HG02885 (cell line): Measurements from ENCODE around the gene YARS1.
A peak's percentile ranks its signal among the peaks of the same experiment; 100 is the strongest.

Experiments used
- ATAC-seq: cut with Tn5 transposase; IDR thresholded peaks from one replicate; pipeline ENCODE4 v1.9.1; 2021; ENCODE audit warnings: mild to moderate bottlenecking; ENCODE audit not compliant: unreplicated experiment, poor library complexity

YARS1 gene

DNA sequence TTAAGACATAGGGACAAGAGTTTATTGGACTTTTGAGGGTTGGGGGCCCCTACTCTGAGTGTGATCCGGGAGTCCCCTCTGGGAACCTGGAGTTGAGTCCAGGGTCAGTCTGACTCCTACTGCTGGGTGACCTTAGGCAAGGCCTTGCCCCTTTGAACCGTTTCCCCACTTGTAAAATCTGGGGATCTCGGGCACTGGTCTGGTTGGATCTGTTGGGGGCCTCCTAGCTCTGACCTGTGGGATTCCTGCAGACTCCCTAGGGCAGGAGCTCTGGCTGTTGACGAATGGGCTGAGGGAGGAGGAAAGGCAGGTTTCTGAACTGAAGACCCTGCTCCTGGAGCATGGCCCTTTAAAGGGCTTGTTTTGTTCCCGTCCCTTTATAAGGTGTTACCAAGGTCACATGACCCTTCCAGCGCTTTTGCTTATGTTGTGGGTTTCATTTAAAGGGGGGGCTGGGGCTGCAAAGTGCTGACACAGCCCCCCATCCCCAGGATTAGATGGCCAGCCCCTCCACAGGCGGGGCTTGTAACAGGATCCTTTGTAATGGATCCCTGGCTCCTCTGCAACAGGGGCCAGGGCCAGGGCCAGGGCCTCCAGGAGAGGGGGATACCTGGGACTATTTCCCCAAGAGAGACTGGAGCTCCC lies 50.7 kb downstream of the YARS1 start:
- no peak for ATAC-seq

DNA sequence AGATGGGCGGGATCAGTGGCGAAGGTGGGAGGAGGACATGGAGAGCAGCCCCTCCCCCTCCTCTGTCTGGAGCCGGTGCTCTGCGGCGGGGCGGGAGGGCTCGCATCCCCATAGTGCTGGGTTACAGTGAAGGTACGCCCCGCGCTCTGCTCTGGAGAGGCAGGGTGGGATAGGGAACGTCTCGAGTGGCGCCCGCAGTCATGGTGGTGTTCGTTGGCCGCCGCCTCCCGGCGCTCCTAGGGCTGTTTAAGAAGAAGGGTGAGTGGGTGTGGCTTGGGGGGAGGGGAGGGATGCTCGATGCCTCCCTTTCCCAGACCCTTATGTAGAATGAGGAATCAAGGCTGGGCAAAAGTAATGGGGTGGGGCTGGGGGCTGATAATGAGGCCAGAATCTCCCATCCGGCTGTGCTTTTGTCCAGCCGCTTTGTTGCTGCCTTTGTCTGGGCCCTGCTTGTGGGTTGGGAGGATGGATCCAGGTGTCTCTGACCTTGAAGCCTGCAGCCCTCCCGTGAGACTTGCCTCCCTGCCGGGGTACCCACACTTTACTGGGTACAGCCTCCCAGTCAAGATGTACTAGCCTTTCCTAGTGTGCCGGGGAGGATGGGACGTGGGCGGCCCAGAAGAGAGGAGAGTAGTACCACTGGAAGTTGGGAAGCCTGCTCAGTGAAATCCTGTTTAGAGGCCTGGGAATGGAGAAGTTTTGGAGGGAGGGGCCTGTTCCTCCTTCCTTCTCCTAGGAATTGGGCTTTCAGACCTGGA lies 51.4 kb downstream of the YARS1 start:
- ATAC-seq, result no peak

DNA sequence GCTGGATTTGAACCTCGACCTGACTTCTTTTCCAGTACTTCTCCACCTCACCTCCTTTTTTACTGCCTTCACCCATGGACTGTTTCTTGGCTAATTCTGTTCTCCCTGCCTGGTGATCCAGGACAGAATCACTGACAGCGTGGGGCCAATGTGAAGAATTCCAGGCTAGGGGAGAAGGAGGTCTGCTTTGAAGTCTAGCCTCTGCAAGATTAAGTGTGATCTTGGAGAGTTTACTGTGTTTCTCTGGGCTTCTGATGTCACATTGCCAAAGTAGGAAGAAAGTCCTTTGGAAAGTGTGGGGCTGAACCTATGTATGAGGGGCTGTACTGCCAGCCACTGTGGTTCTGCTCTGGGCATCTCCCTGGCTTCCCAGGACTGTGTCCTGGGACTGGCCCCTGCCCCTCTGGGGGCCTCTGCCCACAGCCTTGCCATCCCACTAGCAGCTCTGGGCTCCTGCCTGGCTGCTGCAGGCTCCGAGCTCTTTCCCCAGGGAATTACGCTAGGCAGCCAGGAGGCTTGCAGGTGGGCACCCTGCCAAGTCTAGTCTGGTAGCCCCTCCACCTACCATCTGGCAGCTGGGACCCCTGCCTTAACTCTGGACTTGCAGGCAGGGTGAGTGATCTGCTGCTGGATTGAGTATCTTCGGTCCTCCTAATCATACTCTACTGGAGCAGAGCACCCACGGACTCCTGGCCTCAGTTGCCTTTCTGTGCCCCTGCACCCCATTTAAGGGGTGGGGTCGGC lies 52.2 kb downstream of the YARS1 start:
- ATAC-seq, result no peak

DNA sequence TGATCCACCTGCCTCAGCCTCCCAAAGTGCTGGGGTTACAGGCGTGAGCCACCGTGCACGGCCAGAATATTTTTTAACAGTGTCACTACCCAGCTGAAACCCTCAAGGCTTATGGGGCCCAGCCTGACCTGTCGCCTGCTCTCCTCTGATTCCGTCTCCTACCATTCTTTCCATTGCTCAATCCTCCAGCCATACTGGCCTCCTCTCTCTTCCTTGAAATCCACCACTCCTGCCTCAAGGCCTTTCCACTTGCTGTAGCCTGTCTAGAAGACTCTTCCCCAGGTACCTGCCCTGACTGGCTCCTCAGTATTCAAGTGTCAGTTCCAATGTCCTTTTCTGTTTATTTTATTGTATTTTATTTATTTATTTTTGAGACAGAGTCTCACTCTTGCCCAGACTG lies 53.9 kb downstream of the YARS1 start:
- ATAC-seq, result no peak

DNA sequence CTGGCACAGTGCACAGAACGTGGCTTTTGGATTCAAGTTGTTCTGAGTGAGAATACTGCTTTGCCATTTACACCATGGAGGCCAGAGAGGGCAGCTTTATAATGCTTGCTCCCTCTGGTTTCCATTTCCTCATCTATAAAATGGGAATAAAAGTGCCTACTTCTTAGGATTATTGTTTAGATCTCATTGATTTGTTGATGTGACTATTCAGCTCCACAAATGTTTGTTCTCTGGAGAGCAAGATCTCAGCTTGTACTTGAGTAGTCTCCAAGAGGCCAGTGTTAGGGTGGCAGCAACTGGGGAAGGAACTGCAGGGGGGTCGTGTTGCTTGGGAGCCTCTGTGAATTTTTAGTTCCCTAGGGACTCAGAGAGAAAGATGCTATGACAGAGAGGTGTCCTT lies 55.2 kb downstream of the YARS1 start:
- no peak for ATAC-seq

DNA sequence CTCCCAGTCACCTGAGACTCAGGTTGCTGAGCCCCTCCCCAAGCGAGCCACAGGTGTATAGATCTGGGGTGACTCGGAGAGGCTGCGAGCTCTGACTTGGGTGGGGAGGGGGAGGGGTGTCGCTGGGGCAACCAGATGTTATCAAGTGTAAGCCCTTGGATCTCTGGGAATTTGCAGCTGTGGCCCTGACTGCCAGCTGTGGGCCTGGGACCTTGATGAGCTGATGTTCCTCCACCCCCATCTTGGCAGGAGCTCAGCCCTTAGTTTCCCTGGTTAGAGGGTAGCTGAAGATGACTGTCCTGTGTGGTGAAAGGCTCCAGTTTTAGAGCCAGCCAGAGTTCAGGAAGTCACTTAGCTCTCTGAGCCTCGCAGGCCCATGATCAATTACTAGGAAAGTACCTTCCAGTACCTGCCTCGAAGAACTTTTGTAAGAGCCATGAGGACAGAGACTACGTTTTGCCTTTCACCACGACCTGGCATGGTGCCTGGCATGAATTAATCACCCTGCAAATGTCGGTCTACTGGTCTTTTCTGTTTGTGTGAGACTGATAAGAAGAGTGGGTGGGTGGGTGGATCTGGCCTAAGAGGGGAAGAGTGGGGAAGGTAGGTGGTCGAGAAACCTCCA lies 55.8 kb downstream of the YARS1 start:
- ATAC-seq, result no peak

DNA sequence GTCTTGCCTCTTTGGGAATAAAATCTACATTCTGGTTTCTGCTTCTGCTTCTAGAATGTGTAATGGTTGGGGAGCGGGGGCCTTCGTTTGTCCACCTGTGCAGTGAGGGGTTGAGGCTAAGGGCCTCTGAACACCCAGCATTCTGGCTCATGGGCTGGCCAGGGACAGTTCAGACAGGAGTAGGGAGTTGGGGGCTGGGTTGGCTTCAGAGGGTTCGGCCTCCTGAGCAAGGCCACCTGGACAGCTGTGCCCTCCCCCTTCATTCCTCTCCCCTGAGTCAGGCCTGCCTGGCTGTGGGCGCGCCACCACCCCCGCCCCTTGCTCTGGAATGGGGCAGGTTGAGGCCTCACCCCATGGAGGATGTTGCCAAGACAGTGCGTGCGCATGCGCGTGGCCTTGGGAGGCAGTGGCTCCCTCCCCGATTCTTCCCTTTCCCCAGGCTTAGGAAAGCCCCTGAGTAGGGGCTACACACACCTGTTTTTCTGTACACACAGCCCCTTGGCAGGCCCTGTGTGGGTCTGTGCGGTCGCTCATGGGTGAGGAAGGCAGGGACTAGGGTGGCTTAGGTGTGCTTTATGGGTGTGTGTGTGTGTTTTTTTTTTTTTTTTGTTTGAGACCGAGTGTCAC lies 57.0 kb downstream of the YARS1 start:
- ATAC-seq, result no peak

DNA sequence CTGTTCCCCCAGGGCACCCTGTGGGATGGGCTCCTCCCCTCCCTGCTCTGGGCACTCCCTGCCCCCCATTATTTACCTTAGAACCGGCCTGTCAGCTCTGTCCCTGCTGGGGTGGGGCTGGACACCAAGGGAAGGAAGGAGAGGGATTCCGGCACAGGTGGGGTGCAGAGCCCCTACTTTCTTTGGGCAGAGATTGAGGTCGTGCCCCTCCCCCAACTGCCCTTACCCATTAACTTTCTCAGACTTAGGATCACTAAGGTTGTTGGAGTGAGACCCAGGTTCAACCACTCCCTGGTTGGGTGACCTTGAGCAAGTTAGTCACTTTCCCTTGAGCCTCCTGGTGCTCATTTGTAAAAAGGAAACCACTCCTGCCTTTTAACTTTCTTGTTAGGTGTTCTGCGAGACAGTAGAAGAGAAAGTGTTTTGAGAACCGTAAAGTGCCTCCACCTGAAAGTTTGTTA lies 57.6 kb downstream of the YARS1 start:
- ATAC-seq, result no peak

DNA sequence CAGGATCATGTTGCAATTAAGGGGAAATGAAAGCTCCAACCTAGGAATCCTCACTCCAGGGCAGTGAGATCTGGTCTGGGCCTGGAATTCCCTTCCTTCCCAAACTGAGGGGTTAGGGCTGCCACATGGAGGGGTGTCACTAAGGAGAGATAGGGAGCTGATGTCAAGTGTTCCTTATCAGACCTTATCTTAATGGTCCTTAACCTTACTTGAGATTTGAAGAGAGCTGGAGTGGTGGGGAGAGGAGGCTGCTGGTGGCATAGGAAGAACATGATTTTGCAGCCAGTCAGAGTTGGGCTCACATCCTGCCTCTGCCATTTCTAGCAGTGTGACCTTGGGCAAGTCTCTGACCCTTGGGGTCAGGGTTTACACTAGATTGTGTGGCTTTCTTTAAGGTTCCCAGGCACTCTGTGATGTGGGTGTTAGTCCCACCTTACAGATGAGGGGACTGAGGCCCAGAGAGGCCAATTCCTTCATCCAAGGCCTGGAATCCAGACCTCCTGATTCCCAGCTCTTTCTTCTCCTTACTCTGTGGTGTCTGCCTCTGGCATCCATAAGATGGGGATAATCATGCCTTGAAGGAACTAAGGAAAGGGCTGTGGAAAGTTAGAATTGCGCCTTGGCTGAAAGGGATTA lies 58.2 kb downstream of the YARS1 start:
- ATAC-seq, result no peak

DNA sequence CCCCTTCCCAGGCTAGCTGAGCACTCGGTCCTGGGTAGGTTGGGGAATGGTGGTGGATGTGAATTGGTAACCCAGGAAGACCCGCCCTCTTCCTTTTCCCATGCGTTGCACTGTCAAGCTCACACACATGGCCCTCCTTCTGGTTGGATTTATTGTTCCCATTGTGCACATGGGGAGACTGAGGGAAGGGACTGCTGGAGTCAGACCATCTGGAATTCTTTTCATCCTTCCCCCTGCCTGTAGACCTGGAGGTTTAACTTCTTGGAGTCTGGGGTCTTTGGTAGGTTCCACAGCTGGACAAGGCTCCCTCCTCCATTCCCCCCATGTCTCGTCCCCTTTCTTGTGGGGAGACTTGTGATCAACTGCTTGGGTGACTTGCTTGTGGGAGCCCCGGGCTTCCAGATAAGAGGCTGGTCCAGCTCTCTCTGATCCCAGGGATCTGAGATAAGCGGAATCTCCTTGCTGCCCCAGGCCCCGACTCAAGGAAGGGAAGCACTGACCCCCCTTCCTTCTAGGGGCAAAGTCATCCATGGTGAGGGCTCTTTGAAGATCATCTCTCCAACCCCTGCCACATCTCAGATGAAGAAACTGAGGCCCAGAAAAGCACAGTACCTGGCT lies 58.9 kb downstream of the YARS1 start:
- no peak for ATAC-seq

DNA sequence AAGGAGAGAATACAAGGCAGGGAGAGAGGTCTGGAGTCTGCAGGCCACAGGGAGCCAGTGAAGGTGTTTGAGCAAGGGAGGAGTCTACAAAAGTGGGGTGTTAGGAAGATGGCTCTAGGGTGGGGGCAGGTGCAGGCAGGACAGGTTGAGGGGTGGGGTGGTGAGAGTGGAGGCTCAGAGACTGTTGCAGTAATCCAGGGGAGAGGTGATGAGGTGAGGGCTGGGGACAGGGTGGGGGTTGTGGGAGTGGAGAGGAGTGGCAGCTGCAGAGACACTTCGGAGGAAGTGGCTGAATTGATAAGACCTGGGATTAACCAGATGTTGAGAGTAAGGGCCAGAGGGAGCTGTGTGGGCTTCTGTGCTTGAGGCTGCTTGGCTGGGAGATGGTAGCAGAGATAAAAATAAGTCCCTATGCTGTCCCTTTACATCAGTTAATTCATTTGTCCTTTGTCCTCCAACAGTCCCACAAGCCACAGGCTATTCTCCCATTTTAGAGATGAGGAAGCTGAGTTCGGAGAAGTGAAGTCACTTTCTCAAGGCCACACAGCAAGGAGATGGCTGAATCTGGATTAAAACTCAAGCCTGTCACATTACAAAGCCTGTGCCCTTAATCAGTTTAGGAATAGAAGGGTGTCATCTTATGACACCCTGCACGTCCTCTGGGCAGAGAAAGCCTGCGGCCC lies 59.8 kb downstream of the YARS1 start:
- no peak for ATAC-seq

DNA sequence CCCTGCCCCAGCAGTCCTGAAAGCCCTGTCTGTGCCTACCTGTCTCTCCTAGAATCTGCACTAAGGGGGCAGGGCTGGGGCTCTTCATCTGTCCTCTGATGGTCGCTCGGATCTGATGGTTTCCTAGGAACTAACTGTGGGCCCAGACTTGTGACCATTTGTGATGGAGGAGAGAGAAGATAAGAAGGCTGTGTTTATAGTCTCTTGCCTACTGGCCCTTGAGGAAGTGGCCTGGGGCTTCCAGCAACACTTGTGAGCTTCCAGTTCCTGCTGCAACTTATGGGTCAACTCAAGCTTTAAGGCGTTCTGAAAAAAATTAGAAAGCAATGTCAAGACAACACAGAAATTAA lies 61.4 kb downstream of the YARS1 start:
- no peak for ATAC-seq

DNA sequence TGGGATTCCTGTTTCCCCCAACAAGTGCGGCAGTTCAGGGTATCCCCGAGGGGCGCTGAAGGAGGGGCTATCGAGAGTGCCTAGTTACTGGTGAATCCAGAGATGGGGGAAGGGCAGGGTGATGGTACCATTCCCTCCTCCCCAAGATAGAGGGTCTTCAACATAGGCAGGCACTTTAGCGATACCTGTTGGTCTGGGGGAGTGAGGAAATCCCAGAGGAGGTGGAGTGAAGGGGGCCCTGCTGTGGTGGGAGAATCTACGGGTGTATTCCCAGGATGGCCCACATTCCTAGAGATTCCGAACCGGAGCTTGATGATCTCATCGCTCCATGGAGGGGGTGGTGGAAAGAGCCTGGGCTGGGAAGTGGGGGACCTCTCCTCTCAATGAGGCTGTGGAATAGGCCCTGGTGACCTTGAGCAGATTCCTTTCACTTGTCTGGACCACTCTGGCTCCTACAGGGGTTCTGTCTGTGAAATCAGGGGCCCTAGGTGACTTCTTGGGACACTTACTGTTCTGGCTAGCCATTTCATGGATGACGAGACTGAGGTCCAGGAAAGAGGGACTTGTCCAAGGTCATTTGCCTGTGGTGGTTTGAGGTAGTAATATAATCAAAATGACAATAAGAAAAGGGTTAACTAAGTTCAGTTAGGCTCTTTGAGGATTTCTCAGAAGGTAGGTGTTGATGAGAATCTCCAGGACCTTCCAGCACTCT lies 61.9 kb downstream of the YARS1 start:
- ATAC-seq, result no peak

DNA sequence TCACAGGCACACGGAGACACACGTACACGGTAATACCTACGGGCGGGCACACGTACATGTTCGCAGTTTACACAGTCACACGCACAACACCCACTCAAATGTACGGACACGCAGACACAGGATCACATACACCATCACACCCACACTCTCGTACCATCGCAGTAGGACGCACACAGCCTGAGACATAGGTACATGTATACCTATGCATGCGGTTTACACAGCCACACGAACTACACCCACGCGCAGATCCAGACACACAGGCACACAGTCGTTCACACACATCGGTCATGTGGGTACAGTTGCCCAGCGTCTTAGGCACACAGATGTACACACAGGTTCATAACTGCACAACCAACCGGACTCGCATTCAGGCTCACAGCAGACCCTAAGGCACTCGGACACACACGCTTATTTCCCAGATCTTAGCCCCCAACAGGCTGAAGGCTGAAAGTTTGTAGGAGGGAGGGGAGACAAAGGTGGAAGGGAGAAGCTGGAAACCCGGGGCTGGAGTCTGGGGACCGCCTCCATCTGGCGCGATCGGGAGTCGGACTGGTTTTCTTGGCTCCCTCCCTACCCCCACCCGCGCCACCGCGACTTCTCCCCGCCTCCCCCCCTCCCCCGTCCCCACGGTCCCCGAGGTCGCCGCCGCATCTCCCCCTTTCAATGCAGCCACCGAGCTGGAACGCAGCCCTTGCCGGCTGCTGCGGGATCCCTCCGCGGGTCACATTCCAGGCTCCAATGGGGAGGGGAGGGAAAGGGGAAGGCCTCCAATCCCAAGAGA lies 62.7 kb downstream of the YARS1 start:
- peak; percentile 25 for ATAC-seq

DNA sequence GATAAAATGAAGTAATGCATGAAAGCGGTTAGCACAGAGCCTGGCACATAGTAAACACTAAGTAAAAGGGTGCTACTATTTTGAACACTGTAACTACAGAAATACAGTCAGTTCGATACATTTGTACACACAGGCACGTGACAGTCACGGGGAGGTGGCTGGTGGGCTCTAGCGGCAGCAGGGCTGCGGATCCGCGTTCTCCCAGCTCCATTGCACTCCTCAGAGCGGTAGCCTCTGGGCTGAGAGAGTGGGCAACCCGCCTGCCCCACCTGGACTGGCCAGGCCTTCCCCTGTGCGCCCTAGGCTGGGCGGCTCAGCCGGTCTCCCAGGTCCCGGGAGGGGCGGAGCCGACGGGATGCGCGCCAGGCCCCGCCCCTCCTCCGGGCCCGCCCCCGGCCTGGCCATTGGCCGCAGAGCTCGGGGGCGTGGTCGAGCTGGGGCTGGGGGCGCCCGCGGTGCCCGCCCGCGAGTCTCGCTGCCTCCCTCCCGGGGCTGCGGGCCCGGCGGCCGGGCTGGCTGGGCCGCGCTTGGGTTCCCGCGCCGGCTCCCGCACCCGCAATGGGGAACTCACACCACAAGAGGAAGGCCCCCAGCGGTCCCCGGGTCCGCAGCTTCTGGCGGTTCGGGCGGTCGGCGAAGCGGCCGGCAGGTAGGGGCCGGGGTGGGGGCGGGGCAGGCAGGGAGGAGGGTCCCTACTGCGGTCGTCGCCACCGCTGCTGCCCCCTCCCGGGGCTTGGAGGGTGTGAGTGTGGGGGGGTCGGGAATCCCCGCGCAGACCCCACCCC lies 63.4 kb downstream of the YARS1 start:
- ATAC-seq, result peak; percentile 69

DNA sequence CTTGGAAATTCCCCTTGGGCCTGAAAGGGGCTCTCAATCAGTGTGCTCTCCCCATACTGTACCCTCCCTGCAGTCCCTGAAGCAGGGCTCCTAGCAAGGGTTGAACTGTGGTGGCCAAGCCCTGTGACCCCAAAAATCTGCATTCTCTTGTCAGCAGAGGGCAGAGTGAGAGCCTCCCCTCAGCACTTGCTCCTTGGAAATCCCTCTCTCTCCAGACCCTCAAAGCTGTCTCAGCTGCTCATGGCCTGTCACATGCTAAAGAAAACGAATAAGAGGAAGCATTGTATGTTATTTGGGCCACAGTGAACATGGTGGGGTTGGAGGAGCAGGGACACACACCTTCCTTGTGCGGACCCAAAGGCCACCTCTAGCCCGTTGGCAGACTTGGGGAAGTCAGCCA lies 67.4 kb downstream of the YARS1 start:
- ATAC-seq, result no peak

DNA sequence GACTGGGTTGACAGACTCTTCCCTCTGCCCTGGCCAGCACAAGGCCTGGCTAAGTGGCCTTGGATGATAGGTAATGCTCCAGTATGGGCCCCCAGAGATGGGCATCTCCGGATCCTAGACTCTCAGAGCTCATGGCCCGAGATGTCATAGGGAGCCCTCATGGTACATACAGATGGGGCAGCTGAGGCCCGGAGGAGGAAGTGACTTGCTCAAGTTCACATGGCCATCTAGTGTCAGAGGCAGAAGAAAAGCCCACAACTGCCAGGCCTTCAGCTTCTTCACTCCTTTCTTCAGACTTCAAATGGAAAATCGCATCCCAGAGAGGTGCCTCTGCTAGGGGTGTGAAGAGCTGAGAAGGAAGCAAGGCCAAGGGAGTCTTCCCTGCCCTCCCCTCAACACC lies 67.8 kb downstream of the YARS1 start:
- no peak for ATAC-seq
